Measurements from ENCODE around the gene RAB29. TPM values are rescaled to one million over a fixed set of nuclear protein-coding genes. Genes with fewer than 3 reads are reported as not detected.

The RAB29 gene
- total RNA-seq, 4 donors from 2014 or later = 1.1 to 13.9 (median 10.2) TPM

DNA sequence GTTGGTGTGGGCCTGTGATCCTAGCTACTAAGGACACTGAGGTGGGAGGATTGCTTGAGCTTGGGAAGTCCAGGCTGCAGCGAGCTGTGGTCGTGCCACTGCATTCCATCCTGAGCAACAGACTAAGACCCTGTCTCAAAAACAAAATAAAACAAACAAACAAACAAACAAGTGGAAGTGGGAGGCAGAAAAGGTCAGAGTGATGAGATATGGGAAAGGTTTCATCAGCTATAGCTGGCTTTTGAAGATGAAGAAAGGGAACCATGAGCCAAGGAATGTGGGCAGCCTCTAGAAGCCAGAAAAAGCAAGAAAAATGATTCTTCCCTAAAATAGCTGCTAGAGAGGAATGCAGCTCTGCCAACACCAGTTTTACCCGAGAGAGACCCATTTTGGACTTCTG, 14.7 kb downstream of the RAB29 start:
- no peaks in the 10 kb centered on the region for H3K36me3 ChIP-seq
- TF ChIP-seq EP300 (IDR thresholded peaks at IDR 0.05; ENCODE audit: low read depth) = no peak
- TF ChIP-seq POLR2AphosphoS5 (IDR thresholded peaks at IDR 0.05) = no peak
- TF ChIP-seq POLR2A (IDR thresholded peaks at IDR 0.05) = no peak
- no peak for TF ChIP-seq CTCF (IDR thresholded peaks at IDR 0.05)
- no peaks in the 10 kb centered on the region for H3K9me3 ChIP-seq
- H3K27me3 ChIP-seq = no peaks in the 10 kb centered on the region
- in situ Hi-C loops (cut with MboI; ENCODE audit: low pct_ligation_motif_present in 1 of 4, low pct_unique_long_range_greater_than_20kb in 1 of 4, low sequenced_read_pairs in 3 of 4) = no loop called here
- H3K4me3 ChIP-seq = no peak overlapping the region
- intact Hi-C loops (cut with DNase I; ENCODE audit: low total_unique reads) = no loop called here
- DNase-seq = no peak
- WGBS, 2 donors (ENCODE audit: low coverage in 1 of 2) = 58 to 75% methylated on average over 1 to 3 of the region's 3 CpGs
- no peaks in the 10 kb centered on the region for H3K4me1 ChIP-seq
- no peak overlapping the region for H3K27ac ChIP-seq

GRCh38 chr1:205756552-205756951, 18.7 kb downstream of the RAB29 start:
- Histone ChIP-seq H3K4me3 (no peak overlapping the region), H3K27ac (no peak overlapping the region), H3K9me3 (no peaks in the 10 kb centered on the region), H3K4me1 (no peaks in the 10 kb centered on the region), H3K36me3 (no peaks in the 10 kb centered on the region), H3K27me3 (peaks cover 5% of the 10 kb centered on the region)
- whole genome bisulfite sequencing, 2 donors (ENCODE audit: low coverage in 1 of 2) = 91% methylated on average over 3 of the region's 3 CpGs; no CpG with 5 or more reads in 1 of the 2 donors
- intact Hi-C loops (cut with DNase I; ENCODE audit: low total_unique reads) (no loop called here), in situ Hi-C loops (cut with MboI; ENCODE audit: low pct_ligation_motif_present in 1 of 4, low pct_unique_long_range_greater_than_20kb in 1 of 4, low sequenced_read_pairs in 3 of 4) (no loop called here)
- TF ChIP-seq POLR2A (IDR thresholded peaks at IDR 0.05) = no peak
- no peak for TF ChIP-seq CTCF (IDR thresholded peaks at IDR 0.05)
- TF ChIP-seq POLR2AphosphoS5 (IDR thresholded peaks at IDR 0.05) = no peak
- TF ChIP-seq EP300 (IDR thresholded peaks at IDR 0.05; ENCODE audit: low read depth) = no peak
- no peak for DNase-seq

GRCh38 chr1:205754857-205755256, 20.4 kb downstream of the RAB29 start:
- H3K27ac ChIP-seq = no peak overlapping the region
- no peak overlapping the region for H3K4me3 ChIP-seq
- intact Hi-C loops (cut with DNase I; ENCODE audit: low total_unique reads) = no loop called here
- in situ Hi-C loops (cut with MboI; ENCODE audit: low pct_ligation_motif_present in 1 of 4, low pct_unique_long_range_greater_than_20kb in 1 of 4, low sequenced_read_pairs in 3 of 4) = no loop called here
- WGBS, 2 donors (ENCODE audit: low coverage in 1 of 2) = 69 to 90% methylated on average over 5 of the region's 5 CpGs
- peaks cover 5% of the 10 kb centered on the region for H3K27me3 ChIP-seq
- no peak for DNase-seq
- H3K4me1 ChIP-seq = peaks cover 0 to 5% (median 0%) of the 10 kb centered on the region in 4 donors
- H3K9me3 ChIP-seq = no peaks in the 10 kb centered on the region
- no peaks in the 10 kb centered on the region for H3K36me3 ChIP-seq
- TF ChIP-seq CTCF (IDR thresholded peaks at IDR 0.05) (no peak), POLR2AphosphoS5 (IDR thresholded peaks at IDR 0.05) (no peak), POLR2A (IDR thresholded peaks at IDR 0.05) (no peak), EP300 (IDR thresholded peaks at IDR 0.05; ENCODE audit: low read depth) (no peak)

DNA sequence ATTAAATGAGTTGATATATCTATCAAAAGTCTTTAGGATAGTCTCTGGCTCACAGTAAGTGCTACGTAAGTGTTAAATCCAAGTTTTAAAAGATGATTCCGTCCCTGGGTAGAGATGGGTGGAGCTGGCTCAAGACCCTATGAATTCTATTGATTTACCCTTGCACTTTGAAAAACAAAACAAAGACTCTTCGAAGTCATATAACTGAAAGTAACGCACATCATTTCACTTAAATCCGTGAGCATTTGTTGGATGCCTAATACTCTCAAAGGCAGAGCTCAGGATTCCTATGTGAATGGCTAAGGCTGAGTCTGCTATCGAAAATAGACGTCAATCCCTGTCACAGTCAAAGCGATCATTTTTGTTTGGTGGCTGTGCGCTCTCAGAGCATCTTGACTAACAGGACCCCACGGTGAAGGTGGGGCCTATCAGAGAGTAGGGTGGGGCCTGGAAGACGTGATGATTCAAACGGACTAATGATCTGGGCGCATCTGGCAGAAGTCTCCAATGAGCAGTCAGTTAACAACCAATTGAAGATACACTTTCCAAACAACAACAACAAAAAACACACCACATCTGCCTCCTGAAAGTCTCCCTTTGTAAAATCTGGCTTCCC, 24.1 kb downstream of the RAB29 start:
- Histone ChIP-seq H3K4me1 (peaks cover 15 to 27% (median 22%) of the 10 kb centered on the region in 4 donors), H3K27me3 (peaks cover 5% of the 10 kb centered on the region), H3K36me3 (no peaks in the 10 kb centered on the region), H3K27ac (no peak overlapping the region), H3K9me3 (no peaks in the 10 kb centered on the region), H3K4me3 (no peak overlapping the region)
- TF ChIP-seq POLR2A (IDR thresholded peaks at IDR 0.05) (no peak), EP300 (IDR thresholded peaks at IDR 0.05; ENCODE audit: low read depth) (no peak), CTCF (IDR thresholded peaks at IDR 0.05) (no peak), POLR2AphosphoS5 (IDR thresholded peaks at IDR 0.05) (no peak)
- intact Hi-C loops (cut with DNase I; ENCODE audit: low total_unique reads) (no loop called here), in situ Hi-C loops (cut with MboI; ENCODE audit: low pct_ligation_motif_present in 1 of 4, low pct_unique_long_range_greater_than_20kb in 1 of 4, low sequenced_read_pairs in 3 of 4) (no loop called here)
- 79 to 87% methylated on average over 3 to 13 of the region's 13 CpGs for WGBS, 2 donors (ENCODE audit: low coverage in 1 of 2)
- no peak for DNase-seq
